Lung (tissue), 12 donors: Measurements from ENCODE around the gene SIRT2. TPM values are rescaled to one million over a fixed set of nuclear protein-coding genes. Genes with fewer than 3 reads are reported as not detected.

Experiments used
- ATAC-seq: fragments of 200-7000 bp; cut with Tn5 transposase; one replicate; pipeline ENCODE4 v1.9.1; 2020; ENCODE audit warnings: moderate number of reproducible peaks; ENCODE audit not compliant: insufficient read depth, low FRiP score
- DNase-seq, 3 donors: peaks; one replicate each; pipeline ENCODE4 v3.0.0-alpha.2; 2013 to 2017
- H3K27ac ChIP-seq, 2 donors: one replicate each; pipeline ENCODE4 v1.5.1; 2013; ENCODE audit warnings: mild to moderate bottlenecking in 2 of 2, moderate library complexity in 2 of 2, control low read depth in 1 of 2, inconsistent platforms in 1 of 2, low read depth in 1 of 2, low read length in 1 of 2
- H3K27me3 ChIP-seq, 3 donors: one replicate each; pipeline ENCODE4 v1.5.1; 2013; ENCODE audit warnings: low read length in 2 of 3; ENCODE audit not compliant: control insufficient read depth in 3 of 3, insufficient read depth in 3 of 3
- H3K36me3 ChIP-seq, 4 donors: one replicate each; pipeline ENCODE4 v1.5.1; 2013; ENCODE audit warnings: low read length in 4 of 4, mild to moderate bottlenecking in 1 of 4, moderate library complexity in 1 of 4; ENCODE audit not compliant: control insufficient read depth in 4 of 4, insufficient read depth in 4 of 4
- H3K4me1 ChIP-seq, 5 donors: one replicate each; pipeline ENCODE4 v1.5.1; 2013; ENCODE audit warnings: low read length in 5 of 5, mild to moderate bottlenecking in 2 of 5, moderate library complexity in 1 of 5; ENCODE audit not compliant: control insufficient read depth in 5 of 5, insufficient read depth in 5 of 5
- H3K4me3 ChIP-seq: one replicate; pipeline ENCODE4 v1.5.1; 2013; ENCODE audit warnings: mild to moderate bottlenecking, control low read depth, moderate library complexity
- H3K9ac ChIP-seq, 2 donors: one replicate each; pipeline ENCODE4 v1.5.1; 2013; ENCODE audit warnings: low read length in 2 of 2, control low read depth in 1 of 2; ENCODE audit not compliant: insufficient read depth in 1 of 2
- H3K9me3 ChIP-seq, 4 donors: one replicate each; pipeline ENCODE4 v1.5.1; 2013; ENCODE audit warnings: low read length in 3 of 4, mild to moderate bottlenecking in 1 of 4, moderate library complexity in 1 of 4; ENCODE audit not compliant: control insufficient read depth in 4 of 4, insufficient read depth in 3 of 4
- WGBS, 2 donors: extraction: QIAGEN DNeasy Blood & Tissue Kit; methylation state at CpG; one replicate each; pipeline ENCODE4 v1.1.7; 2013; 5-methylcytosine and 5-hydroxymethylcytosine counted together
- polyA plus RNA-seq, 2 donors: library from polyadenylated mRNA; stranded (reverse); fragments of 200-250 nt; gene quantifications; one replicate each; pipeline ENCODE4 v1.2.1, GENCODE V29; 2013
- total RNA-seq, 2 donors: library from RNA; depleted of rRNA in 1 of 2; stranded (reverse); fragments of >200 nt in 1 of 2; gene quantifications; one replicate each; pipeline ENCODE4 v1.2.1, GENCODE V29; 2014 to 2021
- TF ChIP-seq, protein P1 (sequence below): IDR thresholded peaks from 2 replicates; pipeline ENCODE4 v1.5.1; 2012; ENCODE audit warnings: mild to moderate bottlenecking; ENCODE audit errors: control extremely low read depth, extremely low read depth
- donor health status: control.
- donor health status: control.
- donor health status: Bipolar disorder and iron deficiency.
- donor health status: healthy.
- donor health status: DM: yes; HTN: yes; CAD: no.

Gene SIRT2
- total and polyA plus RNA-seq, 4 donors, result 35.5 to 54.8 (median 48.5) TPM

GRCh38 chr19:38930776-38931520, 31.5 kb upstream of the SIRT2 start, which contains the start of gene MRPS12:
TSS of gene MRPS12 (plus strand) at chr19:38930944. CDS start at chr19:38931295, 351 bp downstream.
- peak within 1 kb of the TSS; percentile 78 to 96 for H3K9ac ChIP-seq
- ATAC-seq, result peak; percentile 98
- H3K27me3 ChIP-seq, result no peaks in the 10 kb centered on the region
- peaks cover 0 to 16% (median 3%) of the 10 kb centered on the region in 5 donors for H3K4me1 ChIP-seq
- H3K9me3 ChIP-seq, result no peaks in the 10 kb centered on the region
- peaks cover 0 to 9% (median 8%) of the 10 kb centered on the region in 4 donors for H3K36me3 ChIP-seq
- TF ChIP-seq, protein P1, sequence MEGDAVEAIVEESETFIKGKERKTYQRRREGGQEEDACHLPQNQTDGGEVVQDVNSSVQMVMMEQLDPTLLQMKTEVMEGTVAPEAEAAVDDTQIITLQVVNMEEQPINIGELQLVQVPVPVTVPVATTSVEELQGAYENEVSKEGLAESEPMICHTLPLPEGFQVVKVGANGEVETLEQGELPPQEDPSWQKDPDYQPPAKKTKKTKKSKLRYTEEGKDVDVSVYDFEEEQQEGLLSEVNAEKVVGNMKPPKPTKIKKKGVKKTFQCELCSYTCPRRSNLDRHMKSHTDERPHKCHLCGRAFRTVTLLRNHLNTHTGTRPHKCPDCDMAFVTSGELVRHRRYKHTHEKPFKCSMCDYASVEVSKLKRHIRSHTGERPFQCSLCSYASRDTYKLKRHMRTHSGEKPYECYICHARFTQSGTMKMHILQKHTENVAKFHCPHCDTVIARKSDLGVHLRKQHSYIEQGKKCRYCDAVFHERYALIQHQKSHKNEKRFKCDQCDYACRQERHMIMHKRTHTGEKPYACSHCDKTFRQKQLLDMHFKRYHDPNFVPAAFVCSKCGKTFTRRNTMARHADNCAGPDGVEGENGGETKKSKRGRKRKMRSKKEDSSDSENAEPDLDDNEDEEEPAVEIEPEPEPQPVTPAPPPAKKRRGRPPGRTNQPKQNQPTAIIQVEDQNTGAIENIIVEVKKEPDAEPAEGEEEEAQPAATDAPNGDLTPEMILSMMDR, result no peak
- H3K27ac ChIP-seq, result peak within 1 kb of the TSS; percentile 86 to 92
- WGBS, 2 donors, result 0 to 1% methylated on average over 40 of the region's 40 CpGs
- peak within 1 kb of the TSS; percentile 84 for H3K4me3 ChIP-seq
- DNase-seq, result peak; percentile 99 to 100 (median 100)

DNA sequence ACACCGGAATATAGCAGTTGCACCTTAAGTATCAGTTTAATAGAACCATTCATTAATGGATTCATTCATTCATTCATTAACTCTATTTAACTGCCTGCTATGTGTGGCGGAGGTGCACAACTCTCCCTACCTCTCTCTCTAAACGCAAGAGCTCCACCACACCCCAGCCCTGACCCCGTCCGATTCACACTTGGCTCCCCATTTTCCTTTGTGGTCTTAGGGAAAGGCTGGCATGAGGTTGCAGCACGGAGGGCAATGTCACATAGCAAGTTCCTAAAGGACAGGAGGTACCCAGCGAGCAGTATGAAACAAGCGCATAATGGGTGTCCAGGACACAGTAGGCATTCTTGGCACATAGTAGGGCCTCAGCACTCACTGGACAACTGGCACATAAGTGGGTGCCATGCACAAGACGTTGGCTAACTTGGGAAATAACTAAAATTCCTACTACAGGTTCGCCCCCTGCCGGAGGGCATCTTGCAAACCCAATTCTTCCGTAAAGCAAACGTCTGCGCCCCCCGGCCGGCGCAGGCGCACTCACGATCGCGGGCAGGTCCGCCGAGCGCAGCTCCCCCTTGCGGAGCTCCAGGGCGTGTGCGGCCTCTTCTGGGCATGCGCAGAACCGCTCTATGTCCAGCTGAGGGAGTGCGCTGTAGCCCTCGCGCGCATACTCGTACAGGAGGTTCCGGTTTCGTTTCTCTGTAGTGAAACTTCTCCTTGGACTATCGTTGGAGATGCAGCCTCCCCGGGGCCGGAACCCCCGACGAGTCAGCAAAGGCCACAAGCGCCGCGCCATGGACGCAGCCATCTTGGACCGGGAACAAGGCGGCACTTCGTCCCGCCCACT, 30.7 kb upstream of the SIRT2 start, which contains the start of gene SARS2:
Gene SARS2 (minus strand): TSS at position 835 of the 847 bp plus-strand sequence. CDS start 27 bp downstream, at position 808.
- Histone ChIP-seq H3K4me3 (peak within 1 kb of the TSS; percentile 84), H3K27ac (peak within 1 kb of the TSS; percentile 86 to 92), H3K4me1 (peaks cover 0 to 16% (median 3%) of the 10 kb centered on the region in 5 donors), H3K27me3 (no peaks in the 10 kb centered on the region), H3K9me3 (no peaks in the 10 kb centered on the region), H3K9ac (peak within 1 kb of the TSS; percentile 78 to 96), H3K36me3 (peaks cover 2 to 11% (median 9%) of the 10 kb centered on the region in 4 donors)
- TF ChIP-seq, protein P1, result peak; percentile 95
- 3% methylated on average over 49 of the region's 49 CpGs for WGBS, 2 donors
- DNase-seq, result peak; percentile 97
- peak; percentile 89 for ATAC-seq

DNA sequence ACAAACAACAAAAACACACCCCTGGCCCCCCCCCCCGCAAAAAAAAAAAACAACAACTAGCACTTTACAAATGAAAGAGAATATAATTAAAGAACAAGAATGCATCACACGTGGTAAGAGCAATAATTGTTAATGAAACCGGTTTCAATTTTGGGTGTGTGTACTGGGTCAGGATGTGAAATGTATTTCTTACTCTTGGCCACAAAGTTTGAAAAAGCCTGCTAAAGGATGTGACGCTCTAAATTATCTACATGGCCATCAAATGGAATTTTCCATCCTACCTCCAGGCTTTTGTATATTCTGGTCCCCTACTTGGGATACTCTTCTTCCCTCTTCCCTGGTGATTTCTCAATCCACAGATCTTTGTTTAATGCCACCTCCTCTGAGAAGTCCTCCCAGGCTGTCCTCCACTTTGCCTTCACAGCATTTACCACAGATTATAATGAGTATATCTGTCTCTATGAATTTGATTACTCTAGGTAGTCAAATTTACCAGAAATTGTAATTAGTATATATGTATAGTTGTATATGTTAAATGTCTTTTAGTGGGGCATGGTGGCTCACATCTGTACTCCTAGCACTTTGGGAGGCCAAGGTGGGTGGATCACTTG, 29.1 kb upstream of the SIRT2 start:
- Histone ChIP-seq H3K9ac (no peak overlapping the region), H3K27me3 (no peaks in the 10 kb centered on the region), H3K36me3 (peaks cover 5 to 21% (median 16%) of the 10 kb centered on the region in 4 donors), H3K4me3 (no peak overlapping the region), H3K27ac (no peak overlapping the region), H3K4me1 (peaks cover 0 to 16% (median 3%) of the 10 kb centered on the region in 5 donors), H3K9me3 (no peaks in the 10 kb centered on the region)
- ATAC-seq, result no peak
- 67 to 81% methylated on average over 4 of the region's 4 CpGs for WGBS, 2 donors
- TF ChIP-seq, protein P1, result no peak
- no peak for DNase-seq
